GM12878 (cell line): Measurements from ENCODE around the gene C15orf39.

ENCODE experiments used
- CEBPB ChIP-seq, 2 experiments: fragments of 150-350 bp in 1 of 2; IDR thresholded peaks; 2 replicates each; pipeline ENCODE4 v1.6.1; 2012 to 2014; ENCODE audit warnings: low read depth in 2 of 2, low read length in 2 of 2, borderline replicate concordance in 1 of 2, inconsistent platforms in 1 of 2
- CTCF ChIP-seq, 3 experiments: IDR thresholded peaks in 2 of 3; conservative IDR thresholded peaks in 1 of 3; 2 replicates each; pipeline ENCODE4 v1.5.1; 2011; ENCODE audit warnings: low read depth in 3 of 3, low read length in 3 of 3, mild to moderate bottlenecking in 3 of 3, control low read depth in 2 of 3, moderate library complexity in 2 of 3, inconsistent platforms in 1 of 3, mixed read lengths in 1 of 3; ENCODE audit not compliant: control insufficient read depth in 2 of 3, insufficient read depth in 1 of 3; ENCODE audit errors: extremely low read depth in 1 of 3
- ELK1 ChIP-seq: IDR thresholded peaks from 2 replicates; pipeline ENCODE4 v1.6.1; 2012; ENCODE audit warnings: low read depth, low read length, improper control_type of control experiment
- EZH2 ChIP-seq: IDR thresholded peaks from 2 replicates; pipeline ENCODE4 v1.6.1; 2012; ENCODE audit warnings: low read depth, mild to moderate bottlenecking, control low read depth, inconsistent platforms, low read length, borderline replicate concordance; ENCODE audit not compliant: control insufficient read depth
- GABPA ChIP-seq: IDR thresholded peaks from 2 replicates; pipeline ENCODE4 v1.6.1; 2014; ENCODE audit warnings: antibody characterized with exemption, low read depth, mild to moderate bottlenecking, inconsistent platforms
- POLR2A ChIP-seq: IDR thresholded peaks from 2 replicates; pipeline ENCODE4 v1.6.1; 2011; ENCODE audit warnings: low read depth, mild to moderate bottlenecking, low read length
- RAD51 ChIP-seq: fragments of 450-650 bp; IDR thresholded peaks from 2 replicates; pipeline ENCODE4 v1.6.1; 2016; ENCODE audit warnings: moderate library complexity, mild to moderate bottlenecking, inconsistent platforms
- ZNF687 ChIP-seq: fragments of 450-650 bp; IDR thresholded peaks from 2 replicates; pipeline ENCODE4 v1.6.1; 2017; ENCODE audit warnings: mild to moderate bottlenecking, moderate library complexity

- TF ChIP-seq ELK1 (no peak), CTCF (IDR thresholded peaks at IDR 0.05 in 2 of 3, conservative IDR thresholded peaks at IDR 0.05 in 1 of 3; ENCODE audit: control insufficient read depth in 2 of 3, extremely low read depth in 1 of 3, insufficient read depth in 1 of 3, low read depth in 3 of 3, low read length in 3 of 3) (no peak), GABPA (no peak), EZH2 (no peak), POLR2A (no peak), ZNF687 (no peak), CEBPB (IDR thresholded peaks at IDR 0.05; ENCODE audit: borderline replicate concordance in 1 of 2, low read depth in 2 of 2, low read length in 2 of 2) (no peak), RAD51 (no peak)
Observed at GRCh38 chr15:75158402-75158801, 43.3 kb upstream of the C15orf39 start.
